Measurements from ENCODE around the gene FPGS. TPM values are rescaled to one million over a fixed set of nuclear protein-coding genes. Genes with fewer than 3 reads are reported as not detected.

The FPGS gene
- total and polyA plus RNA-seq, 11 donors, result 36.8 to 55.1 (median 41.5) TPM

DNA sequence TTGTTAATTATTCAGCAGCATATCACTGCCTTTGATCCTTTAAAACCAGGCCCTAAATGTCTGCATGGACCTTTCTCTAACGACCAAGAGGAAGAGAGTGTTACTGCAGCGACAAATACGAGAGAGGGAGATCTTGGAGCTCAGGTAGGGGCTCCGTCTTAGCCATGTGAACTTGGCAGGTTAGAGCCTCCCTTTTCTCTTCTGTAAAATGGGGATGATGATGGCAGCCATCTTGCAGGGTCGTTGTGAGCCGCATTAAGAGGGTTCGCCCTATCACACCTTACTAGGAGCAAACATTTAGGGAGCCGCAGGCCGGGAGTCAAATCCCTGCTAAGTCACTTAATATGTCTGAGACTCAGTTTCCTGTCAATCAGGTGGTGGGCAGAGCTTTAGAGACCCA, 50.1 kb downstream of the FPGS start:
- Histone ChIP-seq H3K9me3 (peaks cover 0 to 17% (median 7%) of the 10 kb centered on the region in 12 donors), H3K4me3 (peak overlapping the region; percentile 49 to 94 (median 88)), H3K4me1 (peaks cover 6 to 64% (median 41%) of the 10 kb centered on the region in 12 donors), H3K27me3 (no peaks in the 10 kb centered on the region), H3K27ac (peak overlapping the region; percentile 85 to 98 (median 95)), H3K36me3 (peaks cover 0 to 46% (median 36%) of the 10 kb centered on the region in 9 donors)
- ATAC-seq (no peak), DNase-seq (no peak)
- no peak for TF ChIP-seq POLR2A (IDR thresholded peaks at IDR 0.05)
- TF ChIP-seq, protein P1, sequence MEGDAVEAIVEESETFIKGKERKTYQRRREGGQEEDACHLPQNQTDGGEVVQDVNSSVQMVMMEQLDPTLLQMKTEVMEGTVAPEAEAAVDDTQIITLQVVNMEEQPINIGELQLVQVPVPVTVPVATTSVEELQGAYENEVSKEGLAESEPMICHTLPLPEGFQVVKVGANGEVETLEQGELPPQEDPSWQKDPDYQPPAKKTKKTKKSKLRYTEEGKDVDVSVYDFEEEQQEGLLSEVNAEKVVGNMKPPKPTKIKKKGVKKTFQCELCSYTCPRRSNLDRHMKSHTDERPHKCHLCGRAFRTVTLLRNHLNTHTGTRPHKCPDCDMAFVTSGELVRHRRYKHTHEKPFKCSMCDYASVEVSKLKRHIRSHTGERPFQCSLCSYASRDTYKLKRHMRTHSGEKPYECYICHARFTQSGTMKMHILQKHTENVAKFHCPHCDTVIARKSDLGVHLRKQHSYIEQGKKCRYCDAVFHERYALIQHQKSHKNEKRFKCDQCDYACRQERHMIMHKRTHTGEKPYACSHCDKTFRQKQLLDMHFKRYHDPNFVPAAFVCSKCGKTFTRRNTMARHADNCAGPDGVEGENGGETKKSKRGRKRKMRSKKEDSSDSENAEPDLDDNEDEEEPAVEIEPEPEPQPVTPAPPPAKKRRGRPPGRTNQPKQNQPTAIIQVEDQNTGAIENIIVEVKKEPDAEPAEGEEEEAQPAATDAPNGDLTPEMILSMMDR (IDR thresholded peaks at IDR 0.05), result no peak
- 50 to 63% (median 54%) methylated on average over 7 to 9 of the region's 9 CpGs for WGBS, 4 donors
- intact Hi-C loops (cut with DNase I), result loop anchor here in 1 of 10 donors (10.0 kb wide), 1 partner anchor 88 kb away; no protein-coding TSS in a partner anchor

DNA sequence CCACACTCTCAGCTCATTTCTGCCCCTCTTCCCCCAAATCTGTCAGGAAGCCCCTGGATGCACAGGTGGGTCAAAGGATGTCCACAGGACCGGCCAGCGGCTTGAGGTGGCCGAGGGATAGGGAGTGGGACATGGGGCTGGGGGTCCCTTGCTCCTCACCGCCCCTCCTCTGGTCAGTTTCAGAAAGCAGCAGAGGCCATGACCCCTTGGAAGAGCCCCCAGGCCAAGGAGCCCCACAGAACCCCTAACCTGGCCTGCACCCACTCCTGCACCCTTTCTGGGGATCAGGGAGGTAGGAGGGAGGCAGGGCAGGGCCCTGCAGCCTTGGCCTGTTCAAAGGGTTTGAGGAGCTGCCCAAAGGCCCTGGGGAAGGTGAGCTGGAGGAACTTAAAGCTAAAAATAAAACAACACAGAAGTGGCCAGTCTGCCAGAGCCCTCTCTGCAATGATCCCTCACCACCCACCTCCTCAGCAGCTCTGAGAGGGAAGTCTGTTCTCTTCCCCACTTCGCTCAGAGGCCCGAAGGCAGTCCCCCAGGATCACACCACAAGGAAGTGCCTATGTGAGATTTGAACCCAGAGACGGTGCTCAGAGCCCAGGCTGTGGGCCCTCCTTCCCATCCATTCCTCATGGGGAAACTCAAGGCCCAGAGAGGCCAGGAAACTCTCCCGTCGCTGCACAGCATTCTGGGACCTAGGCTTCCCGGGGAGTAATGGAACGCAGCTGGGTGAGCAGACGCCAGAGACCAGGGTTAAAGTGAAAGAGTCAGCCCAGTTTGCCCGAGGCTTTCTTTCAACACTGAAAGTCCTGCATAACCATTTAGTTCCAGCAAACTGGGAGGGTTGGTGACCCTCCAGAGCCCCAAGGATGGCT, 50.9 kb downstream of the FPGS start:
- Histone ChIP-seq H3K36me3 (peaks cover 0 to 39% (median 31%) of the 10 kb centered on the region in 9 donors), H3K27ac (peak overlapping the region; percentile 85 to 98 (median 95)), H3K4me3 (peak overlapping the region; percentile 49 to 94 (median 88)), H3K27me3 (no peaks in the 10 kb centered on the region), H3K9me3 (peaks cover 0 to 16% (median 7%) of the 10 kb centered on the region in 12 donors), H3K4me1 (peaks cover 9 to 68% (median 43%) of the 10 kb centered on the region in 12 donors)
- intact Hi-C loops (cut with DNase I), result loop anchor here in 1 of 10 donors (10.0 kb wide), 1 partner anchor 89 kb away; no protein-coding TSS in a partner anchor
- WGBS, 4 donors, result 33 to 37% (median 35%) methylated on average over 13 of the region's 13 CpGs
- TF ChIP-seq POLR2A (IDR thresholded peaks at IDR 0.05), result no peak
- TF ChIP-seq, protein P1 (IDR thresholded peaks at IDR 0.05), result no peak
- DNase-seq, result no peak
- ATAC-seq, result peak in 1 of 4 donors; percentile 0

DNA sequence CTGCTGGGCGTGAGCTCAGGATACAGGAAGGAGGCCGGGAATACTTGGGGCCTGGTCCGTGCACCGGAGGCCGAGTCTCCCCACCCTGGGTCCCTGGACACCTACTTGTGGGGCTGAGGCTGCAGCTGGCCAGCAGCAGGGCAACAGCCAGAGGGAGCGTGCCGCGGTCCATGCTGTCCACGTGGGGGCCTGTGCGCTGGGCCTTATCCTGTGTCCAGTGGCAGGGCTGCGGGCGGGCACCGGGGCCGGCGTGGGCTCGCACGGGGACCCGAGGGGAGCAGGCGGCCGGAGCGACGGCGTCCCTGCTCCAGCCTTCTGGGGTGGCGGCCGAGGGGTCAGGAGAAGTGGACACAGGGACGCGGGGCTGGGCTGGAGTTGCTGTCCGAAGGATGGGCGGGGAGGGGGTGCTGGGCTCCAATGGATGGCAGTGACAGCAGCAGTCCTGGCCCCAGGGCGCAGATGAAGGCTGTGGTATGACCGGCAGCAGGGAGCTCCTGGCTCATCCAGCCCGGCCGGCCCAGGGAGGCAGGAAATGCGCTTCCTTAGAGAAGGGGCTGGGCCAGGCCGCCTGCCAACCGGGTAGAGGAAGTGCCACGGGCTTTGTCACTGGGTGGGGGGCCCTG, 51.6 kb downstream of the FPGS start, which contains the start of gene ENG:
ENG (minus strand) TSS at position 475 of the 623 bp plus-strand sequence; CDS start at position 172, 303 bp downstream.
- intact Hi-C loops (cut with DNase I), result loop anchor here in 1 of 10 donors (10.0 kb wide), 1 partner anchor 89 kb away; no protein-coding TSS in a partner anchor

More for the DNA sequence above, 51.6 kb downstream of the FPGS start, which contains the start of gene ENG:
- peak in 1 of 2 donors; percentile 75 for TF ChIP-seq POLR2A (IDR thresholded peaks at IDR 0.05)
- TF ChIP-seq, protein P1 (IDR thresholded peaks at IDR 0.05), result no peak
- peak; percentile 91 to 94 (median 92) for DNase-seq
- WGBS, 4 donors, result 30 to 54% (median 39%) methylated on average over 21 to 37 of the region's 37 CpGs
- Histone ChIP-seq H3K27ac (peak within 1 kb of the TSS; percentile 85 to 98 (median 95)), H3K4me3 (peak within 1 kb of the TSS; percentile 49 to 94 (median 88)), H3K4me1 (peaks cover 14 to 76% (median 51%) of the 10 kb centered on the region in 12 donors), H3K27me3 (no peaks in the 10 kb centered on the region), H3K9me3 (peaks cover 0 to 8% (median 3%) of the 10 kb centered on the region in 12 donors), H3K36me3 (peaks cover 0 to 33% (median 24%) of the 10 kb centered on the region in 9 donors)
- ATAC-seq, result peak; percentile 54 to 83 (median 73)
